HEK293 (cell line): ENCODE measurements around the gene CDK6.

Experiments
- CTCF ChIP-seq: fragments of 450-650 bp; formaldehyde crosslinking; IDR thresholded peaks from 2 replicates; pipeline ENCODE4 v1.5.1; 2016; ENCODE audit warnings: missing biosample characterization, missing genetic modification characterization
- ZBTB44 ChIP-seq: fragments of 450-650 bp; IDR thresholded peaks from 2 replicates; pipeline ENCODE4 v1.5.1; 2018; ENCODE audit warnings: missing biosample characterization, mild to moderate bottlenecking, missing genetic modification characterization
- ZIC2 ChIP-seq: fragments of 450-650 bp; formaldehyde crosslinking; IDR thresholded peaks from 2 replicates; pipeline ENCODE4 v1.5.1; 2016; ENCODE audit warnings: missing biosample characterization, missing genetic modification characterization
- ZNF175 ChIP-seq: fragments of 450-650 bp; formaldehyde crosslinking; IDR thresholded peaks from 2 replicates; pipeline ENCODE4 v1.5.1; 2016; ENCODE audit warnings: missing biosample characterization, missing genetic modification characterization
- ZNF302 ChIP-seq: fragments of 450-650 bp; formaldehyde crosslinking; IDR thresholded peaks from 2 replicates; pipeline ENCODE4 v1.5.1; 2016; ENCODE audit warnings: missing biosample characterization, missing genetic modification characterization, low read depth
- ZNF354C ChIP-seq: fragments of 450-650 bp; formaldehyde crosslinking; IDR thresholded peaks from 2 replicates; pipeline ENCODE4 v1.5.1; 2016; ENCODE audit warnings: missing biosample characterization, missing genetic modification characterization, low read depth, borderline replicate concordance
- ZNF555 ChIP-seq: fragments of 450-650 bp; formaldehyde crosslinking; conservative IDR thresholded peaks from 2 replicates; pipeline ENCODE4 v1.5.1; 2017; ENCODE audit warnings: missing biosample characterization, mild to moderate bottlenecking, missing genetic modification characterization, inconsistent platforms
- ZNF701 ChIP-seq: fragments of 450-650 bp; formaldehyde crosslinking; IDR thresholded peaks from 2 replicates; pipeline ENCODE4 v1.5.1; 2016; ENCODE audit warnings: missing biosample characterization, missing genetic modification characterization
- TF ChIP-seq, protein P1 (sequence below): fragments of 450-650 bp; IDR thresholded peaks from 2 replicates; pipeline ENCODE4 v1.5.1; 2018; ENCODE audit warnings: missing biosample characterization, missing genetic modification characterization

DNA sequence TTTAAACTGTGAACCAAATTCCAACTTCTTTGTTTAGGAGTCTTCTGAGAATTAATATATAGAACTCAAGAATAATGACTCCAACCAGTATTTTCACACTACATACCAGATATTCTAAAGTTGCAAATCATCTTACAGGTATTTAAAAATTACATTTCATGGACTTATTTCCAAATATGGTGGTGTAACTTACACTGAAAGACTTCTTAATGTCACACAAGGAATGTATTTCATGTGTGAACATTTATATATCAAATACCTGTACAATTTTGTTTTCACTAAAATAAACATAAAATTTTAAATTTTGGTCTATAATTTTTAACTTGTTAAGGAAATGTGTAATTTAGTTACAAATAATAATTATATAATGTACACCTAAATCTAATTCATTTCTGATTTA, 2.6 kb upstream of the CDK6 start:
- TF ChIP-seq CTCF (tag by site-specific recombination) (no peak), ZNF175 (tag by site-specific recombination) (no peak), ZBTB44 (tag by site-specific recombination) (no peak), ZNF302 (no peak), ZNF555 (tag by site-specific recombination) (no peak), ZIC2 (no peak), ZNF701 (tag by site-specific recombination) (no peak), ZNF354C (no peak)
- TF ChIP-seq, protein P1, sequence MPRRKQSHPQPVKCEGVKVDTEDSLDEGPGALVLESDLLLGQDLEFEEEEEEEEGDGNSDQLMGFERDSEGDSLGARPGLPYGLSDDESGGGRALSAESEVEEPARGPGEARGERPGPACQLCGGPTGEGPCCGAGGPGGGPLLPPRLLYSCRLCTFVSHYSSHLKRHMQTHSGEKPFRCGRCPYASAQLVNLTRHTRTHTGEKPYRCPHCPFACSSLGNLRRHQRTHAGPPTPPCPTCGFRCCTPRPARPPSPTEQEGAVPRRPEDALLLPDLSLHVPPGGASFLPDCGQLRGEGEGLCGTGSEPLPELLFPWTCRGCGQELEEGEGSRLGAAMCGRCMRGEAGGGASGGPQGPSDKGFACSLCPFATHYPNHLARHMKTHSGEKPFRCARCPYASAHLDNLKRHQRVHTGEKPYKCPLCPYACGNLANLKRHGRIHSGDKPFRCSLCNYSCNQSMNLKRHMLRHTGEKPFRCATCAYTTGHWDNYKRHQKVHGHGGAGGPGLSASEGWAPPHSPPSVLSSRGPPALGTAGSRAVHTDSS (tag by site-specific recombination): no peak
